A673 (cell line): ENCODE data around the gene RITA1. TPM values are rescaled to one million over a fixed set of nuclear protein-coding genes. Genes with fewer than 3 reads are reported as not detected.

ENCODE experiments used
- BruUV-seq: library from RNA; stranded (reverse); fragments of 400-500 nt; replicated peaks from 2 replicates; lab custom pipeline; 2021; lab: Mats Ljungman, UMichigan
- CTCF ChIA-PET: fragments of 300-600 bp; sonication (Branson Sonifier 250); formaldehyde crosslinking; loops from one replicate; lab custom pipeline; 2022; ENCODE audit warnings: antibody characterized with exemption; lab: Charles Lee
- POLR2A ChIA-PET: fragments of 300-600 bp; sonication (Branson Sonifier 250); formaldehyde crosslinking; loops from one replicate; lab custom pipeline; 2022; ENCODE audit warnings: antibody characterized with exemption; ENCODE audit not compliant: low non-redundant PET; lab: Charles Lee
- DNase-seq: peaks from one replicate; pipeline ENCODE4 v3.0.0-alpha.2; 2015; ENCODE audit warnings: low spot score
- H3K27ac ChIP-seq: fragments of 200-600 bp; sonication (generic); 2 replicates; pipeline ENCODE4 v1.5.1; 2016; ENCODE audit warnings: mixed run types, low read depth, mild to moderate bottlenecking, mixed read lengths, antibody characterized with exemption, low read length; ENCODE audit not compliant: poor library complexity, severe bottlenecking
- H3K27me3 ChIP-seq: fragments of 200-600 bp; sonication (generic); replicated peaks from 2 replicates; pipeline ENCODE4 v1.6.1; 2017; ENCODE audit warnings: mixed run types, low read depth, mild to moderate bottlenecking, mixed read lengths, antibody characterized with exemption, low read length; ENCODE audit not compliant: insufficient read depth, poor library complexity
- H3K36me3 ChIP-seq: fragments of 200-600 bp; sonication (generic); 2 replicates; pipeline ENCODE4 v1.6.1; 2016; ENCODE audit warnings: mixed run types, mild to moderate bottlenecking, mixed read lengths, antibody characterized with exemption, low read length; ENCODE audit not compliant: insufficient read depth, poor library complexity, severe bottlenecking
- H3K4me1 ChIP-seq: fragments of 200-600 bp; sonication (generic); 2 replicates; pipeline ENCODE4 v1.6.1; 2017; ENCODE audit warnings: mixed run types, mild to moderate bottlenecking, mixed read lengths, antibody characterized with exemption, low read length; ENCODE audit not compliant: insufficient read depth, poor library complexity, severe bottlenecking
- H3K4me3 ChIP-seq: fragments of 200-600 bp; sonication (generic); 2 replicates; pipeline ENCODE4 v1.5.1; 2016; ENCODE audit warnings: low read depth, mixed run types, mild to moderate bottlenecking, mixed read lengths, low read length; ENCODE audit not compliant: poor library complexity, severe bottlenecking
- H3K9me3 ChIP-seq: fragments of 200-600 bp; sonication (generic); 2 replicates; pipeline ENCODE4 v1.6.1; 2016; ENCODE audit warnings: mixed run types, low read depth, mild to moderate bottlenecking, mixed read lengths, antibody characterized with exemption, low read length; ENCODE audit not compliant: poor library complexity, severe bottlenecking
- EZH2 ChIP-seq: fragments of 200-600 bp; sonication (generic); IDR thresholded peaks from 2 replicates; pipeline ENCODE4 v1.6.1; 2017; ENCODE audit warnings: borderline replicate concordance, low read depth, mild to moderate bottlenecking, mixed read lengths, antibody characterized with exemption, low read length; ENCODE audit not compliant: poor library complexity, severe bottlenecking
- intact Hi-C: fragments of 100-400 bp; cut with micrococcal nuclease; formaldehyde crosslinking; loops from one replicate; pipeline ENCODE4 v1.10.0; 2022; ENCODE audit not compliant: unreplicated experiment
- total RNA-seq: library from RNA; stranded (reverse); gene quantifications from 2 replicates; pipeline ENCODE4 v1.2.3, GENCODE V29; 2021
- TF ChIP-seq, protein P1 (sequence below): fragments of 300-800, 200-600 bp; sonication (generic); conservative IDR thresholded peaks from 2 replicates; pipeline ENCODE4 v1.5.1; 2017; ENCODE audit warnings: low read depth, mild to moderate bottlenecking, antibody characterized with exemption, low read length, moderate library complexity, mixed read lengths

The RITA1 gene
- total RNA-seq, 1 experiment from 2014 or later, result 22.3 TPM

DNA sequence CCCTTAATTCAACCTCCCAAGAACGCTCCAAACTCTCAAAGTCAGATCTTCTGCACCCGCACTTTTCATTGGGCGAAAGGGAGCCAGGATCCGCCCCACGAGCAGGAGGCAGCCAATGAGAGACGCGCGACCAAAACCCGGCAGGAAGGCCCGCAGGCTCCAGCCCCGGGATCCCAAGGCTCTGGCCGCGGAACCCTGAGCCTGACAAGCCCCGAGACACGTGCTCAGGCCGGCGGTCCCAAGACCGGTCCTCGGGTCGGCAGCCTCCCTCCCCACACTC lies 681 bp upstream of the RITA1 start:
- intact Hi-C loops, result no loop called here
- Histone ChIP-seq H3K27me3 (no peaks in the 10 kb centered on the region), H3K4me3 (peak overlapping the region; percentile 86), H3K4me1 (no peaks in the 10 kb centered on the region), H3K27ac (peak overlapping the region; percentile 99), H3K9me3 (no peaks in the 10 kb centered on the region), H3K36me3 (peaks cover 9% of the 10 kb centered on the region)
- DNase-seq, result peak; percentile 95
- CTCF ChIA-PET, result no interaction called here
- TF ChIP-seq, protein P1, sequence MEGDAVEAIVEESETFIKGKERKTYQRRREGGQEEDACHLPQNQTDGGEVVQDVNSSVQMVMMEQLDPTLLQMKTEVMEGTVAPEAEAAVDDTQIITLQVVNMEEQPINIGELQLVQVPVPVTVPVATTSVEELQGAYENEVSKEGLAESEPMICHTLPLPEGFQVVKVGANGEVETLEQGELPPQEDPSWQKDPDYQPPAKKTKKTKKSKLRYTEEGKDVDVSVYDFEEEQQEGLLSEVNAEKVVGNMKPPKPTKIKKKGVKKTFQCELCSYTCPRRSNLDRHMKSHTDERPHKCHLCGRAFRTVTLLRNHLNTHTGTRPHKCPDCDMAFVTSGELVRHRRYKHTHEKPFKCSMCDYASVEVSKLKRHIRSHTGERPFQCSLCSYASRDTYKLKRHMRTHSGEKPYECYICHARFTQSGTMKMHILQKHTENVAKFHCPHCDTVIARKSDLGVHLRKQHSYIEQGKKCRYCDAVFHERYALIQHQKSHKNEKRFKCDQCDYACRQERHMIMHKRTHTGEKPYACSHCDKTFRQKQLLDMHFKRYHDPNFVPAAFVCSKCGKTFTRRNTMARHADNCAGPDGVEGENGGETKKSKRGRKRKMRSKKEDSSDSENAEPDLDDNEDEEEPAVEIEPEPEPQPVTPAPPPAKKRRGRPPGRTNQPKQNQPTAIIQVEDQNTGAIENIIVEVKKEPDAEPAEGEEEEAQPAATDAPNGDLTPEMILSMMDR, result no peak
- TF ChIP-seq EZH2, result no peak
- no TSS peak for BruUV-seq
- POLR2A ChIA-PET, result no interaction called here

GRCh38 chr12:113186033-113186365 lies 478 bp downstream of the RITA1 start:
- no peaks in the 10 kb centered on the region for H3K4me1 ChIP-seq
- TF ChIP-seq, protein P1, result no peak
- no peak for TF ChIP-seq EZH2
- H3K4me3 ChIP-seq, result peak overlapping the region; percentile 86
- peaks cover 7% of the 10 kb centered on the region for H3K36me3 ChIP-seq
- intact Hi-C loops, result no loop called here
- peak overlapping the region; percentile 99 for H3K27ac ChIP-seq
- no peaks in the 10 kb centered on the region for H3K9me3 ChIP-seq
- ChIA-PET POLR2A (interaction anchor here (0.5 kb wide), 1 partner anchor 686 kb away, joined by 4 read pairs; no protein-coding TSS in a partner anchor), CTCF (no interaction called here)
- no TSS peak for BruUV-seq
- no peaks in the 10 kb centered on the region for H3K27me3 ChIP-seq
- DNase-seq, result peak; percentile 32

GRCh38 chr12:113186666-113187325 lies 1.3 kb downstream of the RITA1 start:
- BruUV-seq, result no TSS peak

More at GRCh38 chr12:113186666-113187325, 1.3 kb downstream of the RITA1 start:
- no peak for DNase-seq
- Histone ChIP-seq H3K27me3 (no peaks in the 10 kb centered on the region), H3K27ac (no peak overlapping the region), H3K36me3 (peaks cover 10% of the 10 kb centered on the region), H3K9me3 (no peaks in the 10 kb centered on the region), H3K4me1 (no peaks in the 10 kb centered on the region), H3K4me3 (peak overlapping the region; percentile 86)
- CTCF ChIA-PET, result no interaction called here
- POLR2A ChIA-PET, result no interaction called here
- intact Hi-C loops, result no loop called here
- no peak for TF ChIP-seq EZH2
- TF ChIP-seq, protein P1, result no peak
